ENCODE measurements around the gene ZNF335.

DNA sequence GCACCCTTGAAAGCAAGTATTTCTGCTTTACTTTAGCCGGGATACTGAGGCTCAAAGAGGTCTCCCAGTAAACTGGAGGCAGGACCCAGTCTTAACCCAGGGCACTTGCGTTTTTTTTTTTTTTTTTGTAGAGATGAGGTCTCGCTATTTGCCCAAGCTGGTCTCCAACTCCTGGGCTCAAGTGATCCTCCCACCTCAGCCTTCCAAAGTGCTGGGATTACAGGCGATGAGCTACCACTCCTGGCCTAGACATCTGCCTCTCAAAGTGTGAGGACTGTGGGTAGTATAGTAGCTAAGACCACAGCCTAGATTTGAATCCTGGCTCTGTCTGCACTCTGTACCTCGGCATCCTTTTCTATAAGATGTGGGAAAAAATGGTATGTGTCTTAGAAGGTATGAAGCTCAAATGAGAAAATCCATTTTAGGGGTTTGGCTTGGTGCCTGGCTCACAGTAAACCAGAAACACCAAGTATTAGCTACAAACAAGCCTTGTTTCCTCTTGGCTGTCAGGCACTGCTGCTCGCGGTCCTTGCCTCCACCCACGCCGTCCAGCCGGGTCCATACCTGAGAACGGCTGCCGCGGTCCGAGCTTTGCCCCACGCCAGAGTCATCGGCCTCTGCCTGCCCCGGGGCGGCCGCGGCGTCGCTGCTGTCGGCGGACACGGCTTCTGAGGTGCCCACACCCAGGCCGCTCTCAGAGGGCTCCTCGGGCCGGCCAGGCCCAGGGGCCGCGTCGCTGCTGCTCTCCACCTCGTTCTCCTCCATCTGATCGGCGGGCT is 1.2 kb downstream of the ZNF335 start:
- TF ChIP-seq, protein P1, sequence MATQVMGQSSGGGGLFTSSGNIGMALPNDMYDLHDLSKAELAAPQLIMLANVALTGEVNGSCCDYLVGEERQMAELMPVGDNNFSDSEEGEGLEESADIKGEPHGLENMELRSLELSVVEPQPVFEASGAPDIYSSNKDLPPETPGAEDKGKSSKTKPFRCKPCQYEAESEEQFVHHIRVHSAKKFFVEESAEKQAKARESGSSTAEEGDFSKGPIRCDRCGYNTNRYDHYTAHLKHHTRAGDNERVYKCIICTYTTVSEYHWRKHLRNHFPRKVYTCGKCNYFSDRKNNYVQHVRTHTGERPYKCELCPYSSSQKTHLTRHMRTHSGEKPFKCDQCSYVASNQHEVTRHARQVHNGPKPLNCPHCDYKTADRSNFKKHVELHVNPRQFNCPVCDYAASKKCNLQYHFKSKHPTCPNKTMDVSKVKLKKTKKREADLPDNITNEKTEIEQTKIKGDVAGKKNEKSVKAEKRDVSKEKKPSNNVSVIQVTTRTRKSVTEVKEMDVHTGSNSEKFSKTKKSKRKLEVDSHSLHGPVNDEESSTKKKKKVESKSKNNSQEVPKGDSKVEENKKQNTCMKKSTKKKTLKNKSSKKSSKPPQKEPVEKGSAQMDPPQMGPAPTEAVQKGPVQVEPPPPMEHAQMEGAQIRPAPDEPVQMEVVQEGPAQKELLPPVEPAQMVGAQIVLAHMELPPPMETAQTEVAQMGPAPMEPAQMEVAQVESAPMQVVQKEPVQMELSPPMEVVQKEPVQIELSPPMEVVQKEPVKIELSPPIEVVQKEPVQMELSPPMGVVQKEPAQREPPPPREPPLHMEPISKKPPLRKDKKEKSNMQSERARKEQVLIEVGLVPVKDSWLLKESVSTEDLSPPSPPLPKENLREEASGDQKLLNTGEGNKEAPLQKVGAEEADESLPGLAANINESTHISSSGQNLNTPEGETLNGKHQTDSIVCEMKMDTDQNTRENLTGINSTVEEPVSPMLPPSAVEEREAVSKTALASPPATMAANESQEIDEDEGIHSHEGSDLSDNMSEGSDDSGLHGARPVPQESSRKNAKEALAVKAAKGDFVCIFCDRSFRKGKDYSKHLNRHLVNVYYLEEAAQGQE (IDR thresholded peaks at IDR 0.05; ENCODE audit: insufficient read depth in 1 of 2, low read depth in 2 of 2, low read length in 2 of 2): no peak
- TF ChIP-seq SIN3A (IDR thresholded peaks at IDR 0.05; ENCODE audit: borderline replicate concordance, insufficient read depth, low read length) (no peak), POLR2AphosphoS5 (IDR thresholded peaks at IDR 0.05; ENCODE audit: low read depth, low read length) (no peak), TAF1 (IDR thresholded peaks at IDR 0.05; ENCODE audit: borderline replicate concordance, insufficient read depth, low read length) (no peak), FOXP2 (optimal IDR thresholded peaks at IDR 0.05; ENCODE audit: borderline replicate concordance, extremely low read depth, extremely low read length, insufficient read depth) (no peak)
